ENCODE results near the gene EYA4.

DNA sequence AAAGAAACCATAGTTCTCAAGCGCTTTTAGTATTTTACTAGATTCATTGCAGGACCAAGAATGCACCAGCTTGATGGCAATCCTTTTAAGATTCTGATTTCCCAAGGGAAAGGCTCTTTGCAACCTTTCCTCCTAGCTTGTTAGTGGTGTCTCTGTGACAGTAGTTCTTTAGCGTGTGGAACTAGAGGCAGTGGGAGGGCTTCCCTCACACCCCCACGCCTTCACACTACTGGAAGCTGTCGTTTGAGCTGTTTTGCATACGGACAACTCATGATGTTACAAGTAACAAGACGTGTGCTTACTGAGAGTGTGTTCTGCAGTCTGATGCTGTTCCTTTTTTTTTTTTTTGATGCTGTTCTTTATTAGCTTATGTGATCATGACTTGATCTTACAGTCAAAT lies 34.1 kb downstream of the EYA4 start:
- TF ChIP-seq, protein P1, sequence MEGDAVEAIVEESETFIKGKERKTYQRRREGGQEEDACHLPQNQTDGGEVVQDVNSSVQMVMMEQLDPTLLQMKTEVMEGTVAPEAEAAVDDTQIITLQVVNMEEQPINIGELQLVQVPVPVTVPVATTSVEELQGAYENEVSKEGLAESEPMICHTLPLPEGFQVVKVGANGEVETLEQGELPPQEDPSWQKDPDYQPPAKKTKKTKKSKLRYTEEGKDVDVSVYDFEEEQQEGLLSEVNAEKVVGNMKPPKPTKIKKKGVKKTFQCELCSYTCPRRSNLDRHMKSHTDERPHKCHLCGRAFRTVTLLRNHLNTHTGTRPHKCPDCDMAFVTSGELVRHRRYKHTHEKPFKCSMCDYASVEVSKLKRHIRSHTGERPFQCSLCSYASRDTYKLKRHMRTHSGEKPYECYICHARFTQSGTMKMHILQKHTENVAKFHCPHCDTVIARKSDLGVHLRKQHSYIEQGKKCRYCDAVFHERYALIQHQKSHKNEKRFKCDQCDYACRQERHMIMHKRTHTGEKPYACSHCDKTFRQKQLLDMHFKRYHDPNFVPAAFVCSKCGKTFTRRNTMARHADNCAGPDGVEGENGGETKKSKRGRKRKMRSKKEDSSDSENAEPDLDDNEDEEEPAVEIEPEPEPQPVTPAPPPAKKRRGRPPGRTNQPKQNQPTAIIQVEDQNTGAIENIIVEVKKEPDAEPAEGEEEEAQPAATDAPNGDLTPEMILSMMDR (IDR thresholded peaks at IDR 0.05; ENCODE audit: insufficient read depth, low read depth, low read length), result no peak
- no peak for TF ChIP-seq EZH2 (IDR thresholded peaks at IDR 0.05; ENCODE audit: insufficient read depth, low read length)
